Activated effector memory CD4-positive, alpha-beta T cell treated with Interleukin-2 at 50 U/mL for 16 hours (primary cell): ENCODE data around the gene SLX4.

Experiments
- DNase-seq: peaks from one replicate; pipeline ENCODE4 v3.0.0-alpha.2; 2020

The SLX4 gene

GRCh38 chr16:3548445-3548844 is 63.0 kb downstream of the SLX4 start:
- DNase-seq, result no peak

GRCh38 chr16:3546986-3547682 is 64.3 kb downstream of the SLX4 start:
- no peak for DNase-seq

- no peak for DNase-seq
Measured at GRCh38 chr16:3542601-3543373, 68.6 kb downstream of the SLX4 start.

- no peak for DNase-seq
Measured at GRCh38 chr16:3541527-3542155, 69.8 kb downstream of the SLX4 start.

- no peak for DNase-seq
Measured at GRCh38 chr16:3538222-3538621, 73.2 kb downstream of the SLX4 start.

- DNase-seq, result no peak
Measured at GRCh38 chr16:3536851-3537250, 74.6 kb downstream of the SLX4 start.

GRCh38 chr16:3536271-3536731 is 75.1 kb downstream of the SLX4 start:
- DNase-seq, result no peak

GRCh38 chr16:3534126-3534525 is 77.3 kb downstream of the SLX4 start:
- DNase-seq, result no peak

- DNase-seq, result no peak
Measured at GRCh38 chr16:3532741-3533140, 78.7 kb downstream of the SLX4 start.
